NCI-H2227 (cell line): ENCODE results near the gene LDB3.

Experiments used
- DNase-seq: peaks from one replicate; lab custom pipeline; 2025; ENCODE audit not compliant: unreplicated experiment; lab: John Stamatoyannopoulos, UW

LDB3 gene

GRCh38 chr10:86685416-86685815 lies 17.1 kb downstream of the LDB3 start:
- DNase-seq: no peak

- DNase-seq: no peak
Observed at GRCh38 chr10:86685893-86686632, 17.8 kb downstream of the LDB3 start.

GRCh38 chr10:86686972-86687371 lies 18.7 kb downstream of the LDB3 start:
- DNase-seq: no peak

DNA sequence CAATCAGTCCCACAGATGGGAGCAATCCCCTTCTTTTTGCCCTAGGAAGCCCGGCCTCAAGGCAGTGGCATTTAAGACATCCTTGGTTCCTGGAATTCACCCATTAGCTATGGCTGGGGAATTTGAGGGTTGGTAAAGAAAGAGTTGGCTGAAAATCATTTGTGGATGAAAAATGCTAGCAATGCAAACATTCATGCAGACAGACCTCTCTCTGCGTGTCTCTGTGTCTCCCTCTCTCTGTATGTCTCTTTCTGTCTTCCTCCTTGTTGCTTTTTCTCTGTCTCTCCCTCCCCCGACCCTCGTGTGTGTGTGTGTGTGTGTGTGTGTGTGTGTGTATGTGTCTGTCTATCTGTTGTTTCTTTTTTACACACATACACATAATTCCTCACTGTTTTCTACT lies 19.4 kb downstream of the LDB3 start:
- no peak for DNase-seq

- peak; percentile 50 for DNase-seq
Observed at GRCh38 chr10:86688398-86688921, 20.1 kb downstream of the LDB3 start.

- no peak for DNase-seq
Observed at GRCh38 chr10:86689146-86689545, 20.8 kb downstream of the LDB3 start.

DNA sequence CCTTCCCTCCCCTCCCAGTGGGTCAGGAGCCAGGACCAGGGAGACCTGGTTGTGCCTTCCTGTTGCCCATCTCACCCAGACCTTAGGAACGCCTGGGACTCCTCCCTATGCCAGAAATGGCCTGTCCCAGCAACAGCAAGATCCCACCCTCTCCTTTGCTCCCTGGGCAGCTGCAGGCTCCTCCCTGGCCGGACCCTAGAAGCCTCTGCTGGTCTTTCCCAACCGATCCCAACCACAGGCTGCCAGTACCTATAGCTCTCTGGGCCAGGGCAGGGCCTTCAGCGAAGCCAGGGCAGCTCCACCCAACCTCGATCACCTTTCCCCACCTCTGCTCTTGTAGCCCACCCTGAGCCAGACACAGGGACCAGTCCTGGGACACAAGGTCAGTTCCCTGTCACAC lies 21.9 kb downstream of the LDB3 start:
- no peak for DNase-seq

GRCh38 chr10:86690657-86691084 lies 22.4 kb downstream of the LDB3 start:
- DNase-seq: no peak

DNA sequence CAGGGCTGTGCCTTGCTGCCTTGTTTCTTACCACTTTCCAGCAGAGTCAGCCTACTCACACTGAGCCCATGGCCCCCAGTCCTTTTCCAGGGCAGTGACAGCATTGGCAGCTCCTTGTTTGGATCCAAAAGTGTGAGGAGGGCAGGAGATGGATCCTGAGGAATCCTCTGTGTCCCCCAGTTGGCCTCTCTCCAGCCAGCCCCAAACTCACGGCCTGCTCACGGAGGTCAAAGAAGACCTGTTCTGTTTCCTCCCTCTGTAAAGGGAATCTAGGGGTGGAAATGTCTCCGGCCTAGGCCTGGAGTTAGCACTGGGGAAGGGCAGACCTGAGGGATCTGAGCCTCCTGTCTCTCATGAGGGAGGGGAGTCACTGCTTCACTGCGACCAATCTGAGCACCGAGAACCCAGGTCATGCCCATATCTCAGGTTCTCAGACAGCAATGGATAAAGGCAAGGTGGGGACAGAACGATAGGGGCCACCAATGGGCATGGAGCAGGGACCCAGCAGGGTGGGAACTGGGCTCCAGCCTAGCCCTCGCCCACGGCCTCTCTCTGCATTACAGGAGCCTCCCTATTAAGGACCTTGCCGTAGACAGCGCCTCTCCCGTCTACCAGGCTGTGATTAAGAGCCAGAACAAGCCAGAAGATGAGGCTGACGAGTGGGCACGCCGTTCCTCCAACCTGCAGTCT lies 23.2 kb downstream of the LDB3 start:
- no peak for DNase-seq

DNA sequence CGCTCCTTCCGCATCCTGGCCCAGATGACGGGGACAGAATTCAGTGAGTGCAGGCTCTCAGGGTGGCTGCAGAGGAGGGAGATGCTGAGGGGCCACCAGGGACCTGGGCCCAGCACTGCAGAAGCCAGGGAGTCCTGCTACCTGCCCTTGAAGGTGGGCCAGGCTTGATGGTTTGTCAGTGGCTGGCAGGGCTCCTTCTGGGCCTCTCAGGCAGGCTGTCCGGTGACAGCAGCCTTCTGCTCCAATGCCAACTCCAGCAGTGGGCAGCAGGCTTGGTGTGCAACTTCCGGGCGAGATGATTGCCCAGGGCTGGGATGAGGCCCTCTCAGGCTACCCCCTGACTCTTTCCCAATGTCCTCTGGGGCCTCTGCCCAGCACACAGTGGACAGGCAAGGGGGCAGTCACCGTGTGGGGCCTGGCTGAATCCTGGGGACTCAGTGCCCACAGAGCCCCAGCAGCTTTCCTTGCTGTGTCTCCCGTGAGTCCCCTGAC lies 23.8 kb downstream of the LDB3 start:
- no peak for DNase-seq

DNA sequence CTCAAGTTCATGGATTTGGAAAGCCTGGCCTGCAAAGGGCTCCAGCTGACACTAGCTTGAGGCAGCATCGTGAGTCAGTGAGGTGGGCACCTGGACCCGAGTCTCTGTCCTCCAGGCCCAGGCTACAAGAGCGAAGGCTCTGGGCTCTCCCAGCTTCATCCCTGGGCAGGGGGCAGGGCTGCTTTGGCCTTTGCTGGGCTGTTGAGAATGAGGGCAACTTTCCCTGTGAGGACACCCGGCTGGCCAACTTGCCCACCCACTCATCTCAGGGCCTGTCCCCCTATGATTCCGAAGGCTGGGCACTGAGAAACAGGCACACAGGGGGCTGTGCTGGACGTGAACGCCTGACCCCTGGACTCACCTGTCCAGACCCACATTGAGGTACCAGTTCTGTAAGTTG lies 24.4 kb downstream of the LDB3 start:
- no peak for DNase-seq

DNA sequence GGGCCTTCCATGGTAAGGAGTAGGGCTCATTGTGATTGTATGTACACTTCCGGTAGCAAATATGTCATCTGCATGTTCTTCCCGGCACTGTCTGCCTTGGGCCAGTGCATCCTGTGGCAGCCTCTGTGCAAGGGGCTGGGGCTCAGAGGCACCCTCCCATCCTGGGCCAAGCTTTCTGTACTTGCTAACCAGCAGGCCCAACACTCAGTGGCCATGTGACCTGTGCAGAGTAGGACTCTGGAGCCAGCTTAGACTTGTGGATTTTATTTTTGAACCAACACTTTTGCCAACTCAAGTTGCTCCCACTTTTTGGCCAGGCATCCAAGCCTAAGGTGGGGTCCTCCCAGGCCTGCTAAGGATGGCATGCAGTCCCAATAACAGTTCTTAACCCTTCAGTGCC lies 25.0 kb downstream of the LDB3 start:
- DNase-seq: no peak

DNA sequence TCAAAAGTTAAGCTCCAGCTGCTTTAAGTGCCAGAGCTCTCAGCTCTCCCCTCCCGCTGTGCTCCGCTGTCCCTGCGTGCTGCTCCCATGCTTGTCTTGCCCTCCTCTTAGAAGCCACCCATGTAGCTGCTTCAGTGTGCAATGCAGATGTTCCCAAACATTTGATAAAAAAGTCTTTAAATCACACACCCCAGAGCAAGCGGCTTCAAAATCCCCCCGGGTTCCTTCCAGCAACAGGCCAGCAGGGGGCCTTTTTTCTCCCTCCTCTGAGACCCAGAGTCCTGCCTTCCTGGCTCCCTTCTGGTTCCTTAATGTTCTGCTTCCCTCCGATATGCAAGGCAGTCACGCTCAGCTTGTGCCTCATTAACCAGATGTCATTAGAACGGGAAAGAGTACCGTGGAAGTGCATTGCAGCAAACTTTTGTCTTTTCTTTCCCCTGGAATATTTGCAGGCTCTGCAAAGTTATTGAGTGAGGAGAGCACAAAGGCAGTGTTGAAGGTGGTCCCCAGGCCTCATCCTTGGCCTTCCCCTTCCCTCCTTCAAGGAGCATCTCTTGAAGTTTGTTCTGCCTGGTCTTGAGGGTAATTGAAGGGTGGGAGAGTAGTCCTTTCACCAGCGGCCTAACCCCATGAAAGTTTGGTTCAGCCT lies 25.5 kb downstream of the LDB3 start:
- peak; percentile 3 for DNase-seq

GRCh38 chr10:86698207-86698940 lies 30.1 kb downstream of the LDB3 start:
- DNase-seq: no peak

- DNase-seq: no peak
Observed at GRCh38 chr10:86699125-86699524, 30.8 kb downstream of the LDB3 start.

- DNase-seq: no peak
Observed at GRCh38 chr10:86699541-86699940, 31.2 kb downstream of the LDB3 start.

GRCh38 chr10:86699991-86700840 lies 31.9 kb downstream of the LDB3 start:
- no peak for DNase-seq

GRCh38 chr10:86700851-86701617 lies 32.7 kb downstream of the LDB3 start:
- DNase-seq: no peak

DNA sequence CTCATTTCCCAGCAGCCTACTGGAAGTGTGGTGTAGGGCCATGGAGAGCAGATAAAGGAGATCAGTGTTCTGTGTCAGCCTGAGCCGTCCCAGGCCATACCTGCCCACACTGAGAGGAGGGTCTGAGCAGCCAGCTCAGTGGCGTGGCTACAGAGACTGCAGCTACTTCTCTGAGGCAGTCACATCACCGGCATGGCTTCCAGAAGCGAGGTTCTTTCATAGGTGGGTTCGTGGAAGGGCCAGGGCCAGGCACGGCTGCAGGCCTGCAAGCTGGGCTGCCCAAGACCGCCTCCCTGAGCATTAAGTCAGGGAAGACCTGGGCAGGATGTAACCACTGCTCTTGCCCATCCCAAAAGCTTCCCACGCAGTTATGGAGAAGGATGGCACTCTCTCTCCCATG lies 34.9 kb downstream of the LDB3 start:
- DNase-seq: no peak
